Stomach (tissue), 4 donors: Measurements from ENCODE around the gene BBX.

Experiments used
- CTCF ChIP-seq, 7 experiments: fragments of 450-650 bp in 4 of 7; fragments of 200-600 bp in 3 of 7; sonication (generic) in 3 of 7; IDR thresholded peaks; one replicate each; pipeline ENCODE4 v1.5.1; 2016 to 2019; ENCODE audit warnings: antibody characterized with exemption in 7 of 7, control low read depth in 2 of 7, mild to moderate bottlenecking in 1 of 7
- EP300 ChIP-seq: sonication (generic); formaldehyde crosslinking; IDR thresholded peaks from one replicate; pipeline ENCODE4 v1.6.1; 2017; ENCODE audit warnings: antibody characterized with exemption
- POLR2A ChIP-seq, 4 donors: fragments of 450-650 bp; IDR thresholded peaks; one replicate each; pipeline ENCODE4 v1.6.1; 2016; ENCODE audit warnings: antibody characterized with exemption in 4 of 4, control low read depth in 2 of 4, mild to moderate bottlenecking in 1 of 4, moderate library complexity in 1 of 4
- POLR2AphosphoS5 ChIP-seq, 3 donors: sonication (generic); formaldehyde crosslinking; IDR thresholded peaks; one replicate each; pipeline ENCODE4 v1.6.1; 2016; ENCODE audit warnings: antibody characterized with exemption in 3 of 3

GRCh38 chr3:107833043-107833442 lies 310.3 kb downstream of the BBX start:
- TF ChIP-seq CTCF (IDR thresholded peaks at IDR 0.05) (no peak), POLR2A (IDR thresholded peaks at IDR 0.05) (no peak), POLR2AphosphoS5 (IDR thresholded peaks at IDR 0.05) (no peak), EP300 (no peak)
